ENCODE measurements around the gene NPW. TPM values are rescaled to one million over a fixed set of nuclear protein-coding genes. Genes with fewer than 3 reads are reported as not detected.

Gene NPW
- total RNA-seq, 1 donor from 2014 or later, result 5.0 TPM

GRCh38 chr16:1978476-1979120 is 41.0 kb upstream of the NPW start:
- no peaks in the 10 kb centered on the region for H3K9me3 Mint-ChIP-seq (ENCODE audit: low read depth)
- H3K27ac Mint-ChIP-seq, result no peak overlapping the region
- no peak overlapping the region for H3K4me3 Mint-ChIP-seq (ENCODE audit: low read depth)
- peaks cover 5% of the 10 kb centered on the region for H3K4me1 Mint-ChIP-seq (ENCODE audit: low read depth)
- DNase-seq (ENCODE audit: low spot score, unreplicated experiment), result no peak
- no peak for TF ChIP-seq CTCF (IDR thresholded peaks at IDR 0.05; ENCODE audit: unreplicated experiment)
- H3K36me3 Mint-ChIP-seq (ENCODE audit: insufficient read depth), result peaks cover 7% of the 10 kb centered on the region
- H3K27me3 Mint-ChIP-seq, result peaks cover 40% of the 10 kb centered on the region

- DNase-seq (ENCODE audit: low spot score, unreplicated experiment), result no peak
- Mint-ChIP-seq H3K36me3 (ENCODE audit: insufficient read depth) (peaks cover 7% of the 10 kb centered on the region), H3K4me1 (ENCODE audit: low read depth) (peaks cover 5% of the 10 kb centered on the region), H3K27me3 (peaks cover 40% of the 10 kb centered on the region), H3K27ac (no peak overlapping the region), H3K4me3 (ENCODE audit: low read depth) (no peak overlapping the region), H3K9me3 (ENCODE audit: low read depth) (no peaks in the 10 kb centered on the region)
- TF ChIP-seq CTCF (IDR thresholded peaks at IDR 0.05; ENCODE audit: unreplicated experiment), result no peak
These were observed 40.1 kb upstream of the NPW start for GRCh38 chr16:1979271-1980029.

GRCh38 chr16:1980030-1980769 is 39.4 kb upstream of the NPW start:
- H3K27ac Mint-ChIP-seq, result no peak overlapping the region
- no peak for DNase-seq (ENCODE audit: low spot score, unreplicated experiment)
- H3K9me3 Mint-ChIP-seq (ENCODE audit: low read depth), result no peaks in the 10 kb centered on the region
- H3K4me1 Mint-ChIP-seq (ENCODE audit: low read depth), result peaks cover 10% of the 10 kb centered on the region
- H3K27me3 Mint-ChIP-seq, result peaks cover 40% of the 10 kb centered on the region
- H3K36me3 Mint-ChIP-seq (ENCODE audit: insufficient read depth), result peaks cover 6% of the 10 kb centered on the region
- no peak overlapping the region for H3K4me3 Mint-ChIP-seq (ENCODE audit: low read depth)
- no peak for TF ChIP-seq CTCF (IDR thresholded peaks at IDR 0.05; ENCODE audit: unreplicated experiment)

- H3K9me3 Mint-ChIP-seq (ENCODE audit: low read depth), result no peaks in the 10 kb centered on the region
- H3K27me3 Mint-ChIP-seq, result peaks cover 40% of the 10 kb centered on the region
- H3K4me3 Mint-ChIP-seq (ENCODE audit: low read depth), result no peak overlapping the region
These were observed 38.9 kb upstream of the NPW start for GRCh38 chr16:1980770-1981087.

More at GRCh38 chr16:1980770-1981087, 38.9 kb upstream of the NPW start:
- TF ChIP-seq CTCF (IDR thresholded peaks at IDR 0.05; ENCODE audit: unreplicated experiment), result no peak
- peaks cover 6% of the 10 kb centered on the region for H3K36me3 Mint-ChIP-seq (ENCODE audit: insufficient read depth)
- no peak for DNase-seq (ENCODE audit: low spot score, unreplicated experiment)
- H3K4me1 Mint-ChIP-seq (ENCODE audit: low read depth), result peaks cover 11% of the 10 kb centered on the region
- H3K27ac Mint-ChIP-seq, result no peak overlapping the region
